HUES6 (cell line): ENCODE data around the gene PLLP.
"Not testable (repeated sequence)": the region's sequence is repeated elsewhere in the genome, so short reads cannot be mapped to it uniquely, and the experiment has no call there.

Experiments
- H3K27ac ChIP-seq: 2 replicates; pipeline ENCODE4 v1.7.0; 2013; ENCODE audit warnings: low read depth, mild to moderate bottlenecking, low read length, inconsistent platforms
- H3K27me3 ChIP-seq: 2 replicates; pipeline ENCODE4 v1.6.1; 2013; ENCODE audit warnings: low read length; ENCODE audit not compliant: control insufficient read depth, insufficient read depth
- H3K36me3 ChIP-seq: 2 replicates; pipeline ENCODE4 v1.6.1; 2013; ENCODE audit warnings: low read length; ENCODE audit not compliant: control insufficient read depth, insufficient read depth
- H3K4me1 ChIP-seq: 2 replicates; pipeline ENCODE4 v1.6.1; 2013; ENCODE audit warnings: low read length; ENCODE audit not compliant: control insufficient read depth, insufficient read depth
- H3K4me3 ChIP-seq: 2 replicates; pipeline ENCODE4 v1.5.1; 2013; ENCODE audit warnings: low read depth, low read length
- H3K9ac ChIP-seq: one replicate; pipeline ENCODE4 v1.6.1; 2013; ENCODE audit warnings: mild to moderate bottlenecking, low read length
- H3K9me3 ChIP-seq: 2 replicates; pipeline ENCODE4 v1.6.1; 2013; ENCODE audit warnings: low read depth, low read length; ENCODE audit not compliant: control insufficient read depth, insufficient read depth

Gene PLLP

GRCh38 chr16:57271867-57272495 is 12.5 kb downstream of the PLLP start:
- Histone ChIP-seq H3K4me3 (no peak overlapping the region), H3K36me3 (no peaks in the 10 kb centered on the region), H3K27me3 (no peaks in the 10 kb centered on the region), H3K9ac (no peak overlapping the region), H3K9me3 (no peaks in the 10 kb centered on the region), H3K27ac (no peak overlapping the region), H3K4me1 (peaks cover 25% of the 10 kb centered on the region)

GRCh38 chr16:57271063-57271345 is 13.5 kb downstream of the PLLP start:
- no peaks in the 10 kb centered on the region for H3K36me3 ChIP-seq
- H3K9me3 ChIP-seq = no peaks in the 10 kb centered on the region
- peaks cover 25% of the 10 kb centered on the region; the same call in 1 of the 2 replicates for H3K4me1 ChIP-seq
- no peak overlapping the region for H3K9ac ChIP-seq
- H3K27ac ChIP-seq = no peak overlapping the region
- H3K4me3 ChIP-seq = no peak overlapping the region
- H3K27me3 ChIP-seq = no peaks in the 10 kb centered on the region

- no peaks in the 10 kb centered on the region for H3K36me3 ChIP-seq
- peaks cover 25% of the 10 kb centered on the region; the same call in 1 of the 2 replicates for H3K4me1 ChIP-seq
- no peak overlapping the region for H3K27ac ChIP-seq
- H3K27me3 ChIP-seq = no peaks in the 10 kb centered on the region
- H3K4me3 ChIP-seq = no peak overlapping the region
- no peaks in the 10 kb centered on the region for H3K9me3 ChIP-seq
- no peak overlapping the region for H3K9ac ChIP-seq
Observed at GRCh38 chr16:57270221-57271062, 14.0 kb downstream of the PLLP start.

GRCh38 chr16:57268804-57269800 is 15.4 kb downstream of the PLLP start:
- Histone ChIP-seq H3K9me3 (no peaks in the 10 kb centered on the region), H3K4me1 (peaks cover 25% of the 10 kb centered on the region; the same call in 1 of the 2 replicates), H3K9ac (no peak overlapping the region), H3K4me3 (no peak overlapping the region), H3K27me3 (no peaks in the 10 kb centered on the region), H3K27ac (no peak overlapping the region), H3K36me3 (no peaks in the 10 kb centered on the region)

- not testable (repeated sequence) for H3K9ac ChIP-seq, H3K36me3 ChIP-seq, H3K4me3 ChIP-seq, H3K27me3 ChIP-seq, H3K9me3 ChIP-seq, H3K27ac ChIP-seq
- H3K4me1 ChIP-seq = peaks cover 22% of the 10 kb centered on the region; the same call in 1 of the 2 replicates
Observed at GRCh38 chr16:57267343-57267742, 17.1 kb downstream of the PLLP start.

- Histone ChIP-seq H3K4me3 (no peak overlapping the region), H3K27ac (no peak overlapping the region), H3K4me1 (peaks cover 22% of the 10 kb centered on the region; the same call in 1 of the 2 replicates), H3K36me3 (no peaks in the 10 kb centered on the region), H3K9me3 (no peaks in the 10 kb centered on the region), H3K27me3 (no peaks in the 10 kb centered on the region), H3K9ac (no peak overlapping the region)
Observed at GRCh38 chr16:57266531-57267260, 17.8 kb downstream of the PLLP start.

- H3K9ac ChIP-seq = no peak overlapping the region
- H3K36me3 ChIP-seq = no peaks in the 10 kb centered on the region
- peaks cover 21% of the 10 kb centered on the region; the same call in 1 of the 2 replicates for H3K4me1 ChIP-seq
- no peaks in the 10 kb centered on the region for H3K9me3 ChIP-seq
- H3K27me3 ChIP-seq = no peaks in the 10 kb centered on the region
- no peak overlapping the region for H3K4me3 ChIP-seq
- no peak overlapping the region for H3K27ac ChIP-seq
Observed at GRCh38 chr16:57265850-57266530, 18.5 kb downstream of the PLLP start.

GRCh38 chr16:57264950-57265371 is 19.5 kb downstream of the PLLP start:
- Histone ChIP-seq H3K9me3 (no peaks in the 10 kb centered on the region), H3K27me3 (no peaks in the 10 kb centered on the region), H3K36me3 (no peaks in the 10 kb centered on the region), H3K9ac (no peak overlapping the region), H3K4me1 (peaks cover 20% of the 10 kb centered on the region), H3K27ac (no peak overlapping the region), H3K4me3 (no peak overlapping the region)

GRCh38 chr16:57264381-57264780 is 20.1 kb downstream of the PLLP start:
- Histone ChIP-seq H3K4me1 (peaks cover 22% of the 10 kb centered on the region), H3K4me3 (no peak overlapping the region), H3K9me3 (no peaks in the 10 kb centered on the region), H3K9ac (no peak overlapping the region), H3K36me3 (no peaks in the 10 kb centered on the region), H3K27ac (no peak overlapping the region), H3K27me3 (no peaks in the 10 kb centered on the region)
